Transverse colon (tissue), 4 donors: ENCODE measurements around the gene EYS.

Source experiments
- CTCF ChIP-seq, 5 experiments: fragments of 200-600 bp in 3 of 5; fragments of 450-650 bp in 2 of 5; sonication (generic) in 3 of 5; IDR thresholded peaks; 1 replicate in 2 of 5; 2 replicates in 3 of 5; pipeline ENCODE4 v1.5.1; 2016 to 2017; ENCODE audit warnings: antibody characterized with exemption in 5 of 5, inconsistent platforms in 3 of 5, mild to moderate bottlenecking in 2 of 5, moderate library complexity in 1 of 5
- POLR2A ChIP-seq: fragments of 450-650 bp; IDR thresholded peaks from one replicate; pipeline ENCODE4 v1.6.1; 2016; ENCODE audit warnings: antibody characterized with exemption, mild to moderate bottlenecking, moderate library complexity
- POLR2AphosphoS5 ChIP-seq, 3 donors: sonication (generic); formaldehyde crosslinking; IDR thresholded peaks; one replicate each; pipeline ENCODE4 v1.6.1; 2016; ENCODE audit warnings: antibody characterized with exemption in 3 of 3

DNA sequence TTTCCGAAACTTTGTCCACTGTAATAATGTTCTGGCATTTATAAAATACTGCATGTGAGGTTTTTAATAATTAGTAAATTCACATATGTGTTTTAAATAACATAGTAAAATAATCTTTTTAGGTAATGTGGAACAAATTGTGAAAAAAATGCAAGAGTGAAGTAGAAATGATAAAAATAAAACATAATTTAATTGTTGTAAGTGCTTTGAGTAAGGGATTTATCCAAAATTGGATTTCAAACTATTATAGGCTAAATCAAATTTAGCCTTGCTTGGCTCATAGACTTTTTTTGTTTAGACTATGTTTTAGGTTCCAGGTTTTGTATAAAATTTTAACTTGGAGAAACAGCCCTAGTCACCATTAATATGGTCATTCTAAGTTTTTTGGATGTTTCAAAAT is 1041.9 kb downstream of the EYS start:
- TF ChIP-seq POLR2A (no peak), POLR2AphosphoS5 (IDR thresholded peaks at IDR 0.05) (no peak), CTCF (IDR thresholded peaks at IDR 0.05) (no peak)
